HCT116 (cell line): ENCODE data around the gene FAM83G.

ENCODE experiments used
- ELF1 ChIP-seq: IDR thresholded peaks from 2 replicates; pipeline ENCODE4 v1.6.1; 2012; ENCODE audit warnings: low read depth, borderline replicate concordance
- EZH2 ChIP-seq: fragments of 200-600 bp; sonication (generic); IDR thresholded peaks from 2 replicates; pipeline ENCODE4 v1.6.1; 2017; ENCODE audit warnings: antibody characterized with exemption, mixed run types
- EZH2phosphoT487 ChIP-seq: fragments of 200-600 bp; IDR thresholded peaks from 2 replicates; pipeline ENCODE4 v1.6.1; 2018; ENCODE audit warnings: antibody characterized with exemption, borderline replicate concordance
- POLR2A ChIP-seq: IDR thresholded peaks from 2 replicates; pipeline ENCODE4 v1.7.0; 2011; ENCODE audit warnings: borderline replicate concordance; ENCODE audit not compliant: insufficient read depth, insufficient read length; ENCODE audit errors: extremely low read depth
- RAD21 ChIP-seq: IDR thresholded peaks from 2 replicates; pipeline ENCODE4 v1.6.1; 2012; ENCODE audit warnings: low read depth, mild to moderate bottlenecking
- SRF ChIP-seq: IDR thresholded peaks from 2 replicates; pipeline ENCODE4 v1.6.1; 2012; ENCODE audit warnings: low read depth
- YY1 ChIP-seq: IDR thresholded peaks from 2 replicates; pipeline ENCODE4 v1.6.1; 2011; ENCODE audit warnings: low read length, low read depth, moderate library complexity, mild to moderate bottlenecking; ENCODE audit not compliant: insufficient replicate concordance; ENCODE audit errors: extremely low read depth
- TF ChIP-seq, protein P1 (sequence below), 3 experiments: fragments of 200-600 bp in 1 of 3; sonication (generic) in 1 of 3; IDR thresholded peaks in 2 of 3; conservative IDR thresholded peaks in 1 of 3; 2 replicates each; pipeline ENCODE4 v1.5.1; 2012 to 2017; ENCODE audit warnings: low read depth in 2 of 3, low read length in 2 of 3, antibody characterized with exemption in 1 of 3, borderline replicate concordance in 1 of 3, control low read depth in 1 of 3, mild to moderate bottlenecking in 1 of 3, mixed read lengths in 1 of 3, mixed run types in 1 of 3, moderate library complexity in 1 of 3; ENCODE audit not compliant: insufficient read depth in 1 of 3
- TF ChIP-seq, protein P2 (sequence below): IDR thresholded peaks from 2 replicates; pipeline ENCODE4 v1.6.1; 2012

DNA sequence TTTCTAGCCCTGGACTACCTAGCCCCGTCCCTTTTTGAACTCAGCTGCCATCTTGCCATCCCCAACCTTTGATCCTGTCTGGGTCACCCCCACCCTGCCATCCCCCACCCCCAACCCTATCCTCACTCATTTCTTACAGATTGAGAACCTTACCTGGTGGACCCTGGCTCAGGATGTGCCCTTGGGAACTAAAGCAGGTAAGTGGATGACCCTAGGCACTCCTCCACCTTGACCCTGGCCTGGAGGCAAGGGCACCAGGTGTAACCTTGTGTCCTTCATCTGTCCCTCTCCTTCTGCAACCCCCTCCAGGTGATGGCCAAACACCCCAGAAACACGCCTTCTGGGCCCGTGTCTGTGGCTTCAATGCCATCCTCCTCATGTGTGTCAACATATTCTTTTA lies 15.5 kb upstream of the FAM83G start:
- TF ChIP-seq, protein P1, sequence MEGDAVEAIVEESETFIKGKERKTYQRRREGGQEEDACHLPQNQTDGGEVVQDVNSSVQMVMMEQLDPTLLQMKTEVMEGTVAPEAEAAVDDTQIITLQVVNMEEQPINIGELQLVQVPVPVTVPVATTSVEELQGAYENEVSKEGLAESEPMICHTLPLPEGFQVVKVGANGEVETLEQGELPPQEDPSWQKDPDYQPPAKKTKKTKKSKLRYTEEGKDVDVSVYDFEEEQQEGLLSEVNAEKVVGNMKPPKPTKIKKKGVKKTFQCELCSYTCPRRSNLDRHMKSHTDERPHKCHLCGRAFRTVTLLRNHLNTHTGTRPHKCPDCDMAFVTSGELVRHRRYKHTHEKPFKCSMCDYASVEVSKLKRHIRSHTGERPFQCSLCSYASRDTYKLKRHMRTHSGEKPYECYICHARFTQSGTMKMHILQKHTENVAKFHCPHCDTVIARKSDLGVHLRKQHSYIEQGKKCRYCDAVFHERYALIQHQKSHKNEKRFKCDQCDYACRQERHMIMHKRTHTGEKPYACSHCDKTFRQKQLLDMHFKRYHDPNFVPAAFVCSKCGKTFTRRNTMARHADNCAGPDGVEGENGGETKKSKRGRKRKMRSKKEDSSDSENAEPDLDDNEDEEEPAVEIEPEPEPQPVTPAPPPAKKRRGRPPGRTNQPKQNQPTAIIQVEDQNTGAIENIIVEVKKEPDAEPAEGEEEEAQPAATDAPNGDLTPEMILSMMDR (IDR thresholded peaks at IDR 0.05 in 2 of 3, conservative IDR thresholded peaks at IDR 0.05 in 1 of 3; ENCODE audit: borderline replicate concordance in 1 of 3, insufficient read depth in 1 of 3, low read depth in 2 of 3, low read length in 2 of 3): no peak
- TF ChIP-seq EZH2phosphoT487 (no peak), ELF1 (no peak), POLR2A (no peak), EZH2 (no peak), YY1 (no peak), SRF (no peak), RAD21 (no peak)
- TF ChIP-seq, protein P2, sequence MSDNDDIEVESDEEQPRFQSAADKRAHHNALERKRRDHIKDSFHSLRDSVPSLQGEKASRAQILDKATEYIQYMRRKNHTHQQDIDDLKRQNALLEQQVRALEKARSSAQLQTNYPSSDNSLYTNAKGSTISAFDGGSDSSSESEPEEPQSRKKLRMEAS: no peak
